A549 (cell line): ENCODE data around the gene MACC1. TPM values are rescaled to one million over a fixed set of nuclear protein-coding genes. Genes with fewer than 3 reads are reported as not detected.

Experiments
- ATAC-seq, 2 experiments: fragments of 200-7000 bp in 1 of 2; fragments of >200 bp in 1 of 2; cut with Nextera tagmentation in 1 of 2; cut with Tn5 transposase in 1 of 2; 3 replicates each; pipeline versions ENCODE4 v1.8.0 to v1.9.1; 2018 to 2020; ENCODE audit warnings: mild to moderate bottlenecking in 1 of 2, moderate library complexity in 1 of 2
- CTCF ChIA-PET: fragments of 300-600 bp; sonication (Branson Sonifier 250); formaldehyde crosslinking; extraction: SDS; loops from one replicate; lab custom pipeline; 2021; ENCODE audit warnings: antibody characterized with exemption, inconsistent platforms; lab: Yijun Ruan, JAX
- POLR2A ChIA-PET: fragments of 350-600 bp; formaldehyde crosslinking; extraction: SDS; loops from one replicate; lab custom pipeline; 2021; ENCODE audit warnings: antibody characterized with exemption, inconsistent platforms; lab: Yijun Ruan, JAX
- DNase-seq, 2 experiments: peaks; one replicate each; pipeline versions ENCODE4 v3.0.0 to v3.0.0-alpha.2; 2011 to 2016; ENCODE audit warnings: low read depth in 1 of 2, low spot score in 1 of 2
- FAIRE-seq: peaks from 2 replicates; lab custom pipeline; 2011; peaks lifted over from hg19 to GRCh38; lab: Jason Lieb, UNC
- H3K27ac ChIP-seq, 2 experiments: fragments of >200 bp; sonication (Bioruptor Twin); formaldehyde crosslinking; 3 replicates each; pipeline ENCODE4 v1.5.1; 2016 to 2017
- H3K4me1 ChIP-seq: fragments of >200 bp; sonication (Bioruptor Twin); formaldehyde crosslinking; 3 replicates; pipeline ENCODE4 v1.6.1; 2016
- H3K4me2 ChIP-seq: fragments of >200 bp; sonication (Bioruptor Twin); formaldehyde crosslinking; 3 replicates; pipeline ENCODE4 v1.6.1; 2016
- H3K4me3 ChIP-seq: fragments of >200 bp; sonication (Bioruptor Twin); formaldehyde crosslinking; 3 replicates; pipeline ENCODE4 v1.5.1; 2016
- H3K9me3 ChIP-seq: fragments of >200 bp; sonication (Bioruptor Twin); formaldehyde crosslinking; 3 replicates; pipeline ENCODE4 v1.6.1; 2016
- CBX8 ChIP-seq: fragments of 200-600 bp; sonication (generic); IDR thresholded peaks from 2 replicates; pipeline ENCODE4 v1.6.1; 2016
- EHMT2 ChIP-seq: fragments of 200-600 bp; sonication (generic); IDR thresholded peaks from 2 replicates; pipeline ENCODE4 v1.6.1; 2016; ENCODE audit warnings: antibody characterized with exemption, low read depth, mild to moderate bottlenecking, moderate library complexity
- HEYL ChIP-seq: fragments of 250-450 bp; sonication (Bioruptor Pico); IDR thresholded peaks from 2 replicates; pipeline ENCODE4 v1.8.0; 2021; ENCODE audit warnings: mild to moderate bottlenecking, moderate library complexity
- HOXB5 ChIP-seq: fragments of 250-450 bp; sonication (Bioruptor Pico); IDR thresholded peaks from 2 replicates; pipeline ENCODE4 v1.5.0; 2020; ENCODE audit warnings: mild to moderate bottlenecking, moderate library complexity
- MYC ChIP-seq: IDR thresholded peaks from 2 replicates; pipeline ENCODE4 v1.6.1; 2012; ENCODE audit warnings: mild to moderate bottlenecking, inconsistent platforms, low read length, improper control_type of control experiment, borderline replicate concordance
- PHF8 ChIP-seq: fragments of 200-600 bp; sonication (generic); IDR thresholded peaks from 2 replicates; pipeline ENCODE4 v1.6.1; 2016; ENCODE audit warnings: low read depth, mild to moderate bottlenecking, antibody characterized with exemption, moderate library complexity, borderline replicate concordance
- POLR2A ChIP-seq: IDR thresholded peaks from 2 replicates; pipeline ENCODE4 v1.6.1; 2012; ENCODE audit warnings: mild to moderate bottlenecking, low read length
- RFX5 ChIP-seq: fragments of 450-650 bp; IDR thresholded peaks from 2 replicates; pipeline ENCODE4 v1.7.1; 2014; ENCODE audit warnings: antibody characterized with exemption, mild to moderate bottlenecking, moderate library complexity
- RNF2 ChIP-seq: fragments of 200-600 bp; sonication (generic); IDR thresholded peaks from 2 replicates; pipeline ENCODE4 v1.6.1; 2016; ENCODE audit warnings: low read depth, mild to moderate bottlenecking, antibody characterized with exemption, moderate library complexity, borderline replicate concordance
- SMC3 ChIP-seq: fragments of >200 bp; sonication (Bioruptor Twin); formaldehyde crosslinking; IDR thresholded peaks from 3 replicates; pipeline ENCODE4 v1.6.1; 2018; ENCODE audit warnings: inconsistent platforms
- SREBF2 ChIP-seq: fragments of 450-650 bp; IDR thresholded peaks from 2 replicates; pipeline ENCODE4 v1.6.1; 2014; ENCODE audit warnings: mild to moderate bottlenecking, moderate library complexity
- TP53 ChIP-seq: fragments of 250-450 bp; sonication (Bioruptor Pico); IDR thresholded peaks from 2 replicates; pipeline ENCODE4 v1.5.0; 2021; ENCODE audit warnings: mild to moderate bottlenecking, moderate library complexity
- ZFP36 ChIP-seq: fragments of 450-650 bp; IDR thresholded peaks from 2 replicates; pipeline ENCODE4 v1.6.1; 2014; ENCODE audit warnings: borderline replicate concordance; ENCODE audit not compliant: partially characterized antibody
- ZNF302 ChIP-seq: fragments of 250-450 bp; sonication (Bioruptor Pico); IDR thresholded peaks from 2 replicates; pipeline ENCODE4 v1.9.0; 2021; ENCODE audit warnings: inconsistent platforms, mild to moderate bottlenecking, moderate library complexity
- WGBS: methylation state at CpG from one replicate; pipeline ENCODE4 v1.1.6; 2017; ENCODE audit errors: missing lambda C conversion rate; 5-methylcytosine and 5-hydroxymethylcytosine counted together
- polyA plus RNA-seq, 4 experiments: library from polyadenylated mRNA; depleted of rRNA in 3 of 4; stranded (reverse); fragments of >200 nt; fragmentation: RNase III in 1 of 4; extraction: RNeasy Plus Mini Kit Qiagen cat#74134 plus additional on column Dnase treatment in 1 of 4; gene quantifications; 2 replicates in 3 of 4; 3 replicates in 1 of 4; pipeline ENCODE4 v1.2.3, GENCODE V29; 2011 to 2017
- TF ChIP-seq, protein P1 (sequence below): fragments of 250-450 bp; sonication (Bioruptor Pico); IDR thresholded peaks from 2 replicates; pipeline ENCODE4 v1.5.0; 2021; ENCODE audit warnings: mild to moderate bottlenecking, moderate library complexity, borderline replicate concordance
- TF ChIP-seq, protein P2 (sequence below): fragments of 150-350 bp; IDR thresholded peaks from 2 replicates; pipeline ENCODE4 v1.6.1; 2014; ENCODE audit warnings: low read depth, mild to moderate bottlenecking, low read length
- TF ChIP-seq, protein P3 (sequence below): IDR thresholded peaks from 2 replicates; pipeline ENCODE4 v1.6.1; 2012
- TF ChIP-seq, protein P4 (sequence below): fragments of 450-650 bp; IDR thresholded peaks from 2 replicates; pipeline ENCODE4 v1.6.1; 2014; ENCODE audit warnings: antibody characterized with exemption
- TF ChIP-seq, protein P5 (sequence below): fragments of >200 bp; sonication (Bioruptor Twin); formaldehyde crosslinking; IDR thresholded peaks from 3 replicates; pipeline ENCODE4 v1.6.1; 2016

The MACC1 gene
- polyA plus RNA-seq, 2 of the 4 experiments (the other 2 are of a cell fraction) = 0.01 TPM; not detected in 1

DNA sequence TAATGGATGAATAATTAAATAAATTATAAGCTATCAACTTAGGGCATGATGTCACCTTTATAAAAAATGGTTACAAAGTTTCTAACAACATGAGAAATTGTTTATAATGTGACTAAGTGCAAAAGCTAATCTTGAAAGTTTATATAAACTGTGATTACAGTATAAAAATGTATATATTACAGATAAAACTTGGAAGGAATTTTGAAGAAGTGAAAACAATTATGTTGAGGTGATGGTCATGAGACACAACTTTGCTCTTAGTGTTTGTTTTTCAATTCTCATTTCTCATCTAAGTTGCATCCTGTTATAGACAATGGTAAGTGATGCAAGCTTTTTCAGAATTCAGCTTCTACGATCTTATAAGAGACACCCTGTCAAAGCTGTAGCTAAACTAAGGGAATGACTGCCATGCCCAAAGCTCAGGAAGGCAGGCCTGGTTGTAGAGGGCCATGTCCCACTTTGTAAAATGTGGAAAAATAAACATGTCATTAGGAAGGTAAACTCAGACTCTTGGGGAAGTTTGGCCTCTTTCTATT is 23.9 kb downstream of the MACC1 start:
- Histone ChIP-seq H3K4me1 (no peaks in the 10 kb centered on the region), H3K27ac (no peak overlapping the region), H3K4me2 (no peak overlapping the region), H3K9me3 (no peaks in the 10 kb centered on the region), H3K4me3 (no peak overlapping the region)
- DNase-seq (no peak), ATAC-seq (no peak), FAIRE-seq (no peak)
- CTCF ChIA-PET = interaction anchor here (1.3 to 1.8 kb wide), 2 partner anchors 14 to 442 kb away, joined by 3 to 4 read pairs; no protein-coding TSS in a partner anchor
- TF ChIP-seq EHMT2 (no peak), MYC (no peak), RFX5 (no peak), HEYL (no peak), ZFP36 (no peak), CBX8 (no peak), SMC3 (no peak), TP53 (no peak), SREBF2 (no peak), POLR2A (no peak)
- TF ChIP-seq, protein P1, sequence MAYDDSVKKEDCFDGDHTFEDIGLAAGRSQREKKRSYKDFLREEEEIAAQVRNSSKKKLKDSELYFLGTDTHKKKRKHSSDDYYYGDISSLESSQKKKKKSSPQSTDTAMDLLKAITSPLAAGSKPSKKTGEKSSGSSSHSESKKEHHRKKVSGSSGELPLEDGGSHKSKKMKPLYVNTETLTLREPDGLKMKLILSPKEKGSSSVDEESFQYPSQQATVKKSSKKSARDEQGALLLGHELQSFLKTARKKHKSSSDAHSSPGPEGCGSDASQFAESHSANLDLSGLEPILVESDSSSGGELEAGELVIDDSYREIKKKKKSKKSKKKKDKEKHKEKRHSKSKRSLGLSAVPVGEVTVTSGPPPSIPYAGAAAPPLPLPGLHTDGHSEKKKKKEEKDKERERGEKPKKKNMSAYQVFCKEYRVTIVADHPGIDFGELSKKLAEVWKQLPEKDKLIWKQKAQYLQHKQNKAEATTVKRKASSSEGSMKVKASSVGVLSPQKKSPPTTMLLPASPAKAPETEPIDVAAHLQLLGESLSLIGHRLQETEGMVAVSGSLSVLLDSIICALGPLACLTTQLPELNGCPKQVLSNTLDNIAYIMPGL (CRISPR knock-in tag) = no peak
- TF ChIP-seq, protein P2, sequence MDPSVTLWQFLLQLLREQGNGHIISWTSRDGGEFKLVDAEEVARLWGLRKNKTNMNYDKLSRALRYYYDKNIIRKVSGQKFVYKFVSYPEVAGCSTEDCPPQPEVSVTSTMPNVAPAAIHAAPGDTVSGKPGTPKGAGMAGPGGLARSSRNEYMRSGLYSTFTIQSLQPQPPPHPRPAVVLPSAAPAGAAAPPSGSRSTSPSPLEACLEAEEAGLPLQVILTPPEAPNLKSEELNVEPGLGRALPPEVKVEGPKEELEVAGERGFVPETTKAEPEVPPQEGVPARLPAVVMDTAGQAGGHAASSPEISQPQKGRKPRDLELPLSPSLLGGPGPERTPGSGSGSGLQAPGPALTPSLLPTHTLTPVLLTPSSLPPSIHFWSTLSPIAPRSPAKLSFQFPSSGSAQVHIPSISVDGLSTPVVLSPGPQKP = no peak
- TF ChIP-seq, protein P3, sequence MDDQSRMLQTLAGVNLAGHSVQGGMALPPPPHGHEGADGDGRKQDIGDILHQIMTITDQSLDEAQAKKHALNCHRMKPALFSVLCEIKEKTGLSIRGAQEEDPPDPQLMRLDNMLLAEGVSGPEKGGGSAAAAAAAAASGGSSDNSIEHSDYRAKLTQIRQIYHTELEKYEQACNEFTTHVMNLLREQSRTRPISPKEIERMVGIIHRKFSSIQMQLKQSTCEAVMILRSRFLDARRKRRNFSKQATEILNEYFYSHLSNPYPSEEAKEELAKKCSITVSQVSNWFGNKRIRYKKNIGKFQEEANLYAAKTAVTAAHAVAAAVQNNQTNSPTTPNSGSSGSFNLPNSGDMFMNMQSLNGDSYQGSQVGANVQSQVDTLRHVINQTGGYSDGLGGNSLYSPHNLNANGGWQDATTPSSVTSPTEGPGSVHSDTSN = no peak
- WGBS = 64% methylated on average over 1 of the region's 1 CpG
- POLR2A ChIA-PET = no interaction called here

DNA sequence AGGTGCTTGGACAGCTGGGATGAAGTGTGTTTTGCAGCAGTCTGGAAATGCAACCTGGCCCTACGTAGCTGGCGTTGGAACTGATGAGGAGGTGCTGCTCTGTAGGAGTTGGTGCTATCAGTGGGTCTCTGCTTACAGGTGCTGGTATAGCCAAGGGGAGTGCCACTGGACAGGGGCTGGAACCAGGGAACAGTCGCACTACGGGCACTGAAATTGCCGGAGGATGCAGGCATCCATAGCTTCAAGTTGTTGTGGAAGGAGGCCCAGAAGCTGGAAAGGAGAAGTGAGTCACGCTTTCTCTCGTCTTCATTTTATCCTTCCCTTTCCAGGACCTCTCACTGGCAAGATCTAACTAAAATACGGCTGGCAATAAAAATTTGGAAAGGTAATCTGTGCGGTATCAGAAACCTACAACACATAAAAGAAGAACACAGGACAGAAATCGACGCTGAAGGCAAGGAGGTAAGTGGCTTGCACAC is 25.8 kb downstream of the MACC1 start:
- WGBS = 78% methylated on average over 11 of the region's 11 CpGs
- DNase-seq = no peak
- Histone ChIP-seq H3K9me3 (no peaks in the 10 kb centered on the region), H3K4me1 (no peaks in the 10 kb centered on the region), H3K4me3 (no peak overlapping the region), H3K27ac (no peak overlapping the region), H3K4me2 (no peak overlapping the region)
- no peak for FAIRE-seq
- no peak for TF ChIP-seq HOXB5 (CRISPR knock-in tag)
- TF ChIP-seq, protein P4, sequence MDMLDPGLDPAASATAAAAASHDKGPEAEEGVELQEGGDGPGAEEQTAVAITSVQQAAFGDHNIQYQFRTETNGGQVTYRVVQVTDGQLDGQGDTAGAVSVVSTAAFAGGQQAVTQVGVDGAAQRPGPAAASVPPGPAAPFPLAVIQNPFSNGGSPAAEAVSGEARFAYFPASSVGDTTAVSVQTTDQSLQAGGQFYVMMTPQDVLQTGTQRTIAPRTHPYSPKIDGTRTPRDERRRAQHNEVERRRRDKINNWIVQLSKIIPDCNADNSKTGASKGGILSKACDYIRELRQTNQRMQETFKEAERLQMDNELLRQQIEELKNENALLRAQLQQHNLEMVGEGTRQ = no peak
- TF ChIP-seq, protein P5, sequence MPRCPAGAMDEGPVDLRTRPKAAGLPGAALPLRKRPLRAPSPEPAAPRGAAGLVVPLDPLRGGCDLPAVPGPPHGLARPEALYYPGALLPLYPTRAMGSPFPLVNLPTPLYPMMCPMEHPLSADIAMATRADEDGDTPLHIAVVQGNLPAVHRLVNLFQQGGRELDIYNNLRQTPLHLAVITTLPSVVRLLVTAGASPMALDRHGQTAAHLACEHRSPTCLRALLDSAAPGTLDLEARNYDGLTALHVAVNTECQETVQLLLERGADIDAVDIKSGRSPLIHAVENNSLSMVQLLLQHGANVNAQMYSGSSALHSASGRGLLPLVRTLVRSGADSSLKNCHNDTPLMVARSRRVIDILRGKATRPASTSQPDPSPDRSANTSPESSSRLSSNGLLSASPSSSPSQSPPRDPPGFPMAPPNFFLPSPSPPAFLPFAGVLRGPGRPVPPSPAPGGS = no peak
- no peak for TF ChIP-seq ZNF302 (CRISPR knock-in tag)
- no peak for TF ChIP-seq PHF8
- TF ChIP-seq, protein P2 = no peak
- TF ChIP-seq RNF2 = no peak
- CTCF ChIA-PET = interaction anchor here (1.4 kb wide), 1 partner anchor 18 kb away, joined by 3 read pairs; no protein-coding TSS in a partner anchor
- POLR2A ChIA-PET = no interaction called here
- no peak for ATAC-seq
